ENCODE measurements around the gene CCDC180.

Gene CCDC180

DNA sequence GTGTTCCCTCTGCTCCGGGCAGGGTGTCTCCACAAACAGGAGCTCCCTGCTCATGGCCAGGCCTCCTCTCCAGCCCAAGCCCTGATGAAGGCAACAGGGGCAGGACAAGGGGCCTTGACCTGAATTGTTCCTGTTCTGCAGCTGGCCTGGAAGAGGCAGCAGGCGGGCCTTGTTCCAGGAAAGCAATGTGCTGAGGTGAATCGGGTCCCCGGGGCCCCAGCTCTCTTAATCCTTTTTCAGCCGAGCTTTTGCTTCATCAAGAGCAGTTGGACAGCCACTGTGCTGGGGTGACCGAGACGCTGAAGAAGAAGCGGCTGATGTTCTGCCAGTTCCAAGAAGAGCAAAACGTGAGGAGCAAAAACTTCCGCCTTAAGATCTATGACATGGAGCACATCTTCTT lies 41.4 kb downstream of the CCDC180 start:
- no peak overlapping the region for H3K4me3 ChIP-seq (ENCODE audit: control insufficient read depth, low read depth, low read length)
- TF ChIP-seq, protein P1, sequence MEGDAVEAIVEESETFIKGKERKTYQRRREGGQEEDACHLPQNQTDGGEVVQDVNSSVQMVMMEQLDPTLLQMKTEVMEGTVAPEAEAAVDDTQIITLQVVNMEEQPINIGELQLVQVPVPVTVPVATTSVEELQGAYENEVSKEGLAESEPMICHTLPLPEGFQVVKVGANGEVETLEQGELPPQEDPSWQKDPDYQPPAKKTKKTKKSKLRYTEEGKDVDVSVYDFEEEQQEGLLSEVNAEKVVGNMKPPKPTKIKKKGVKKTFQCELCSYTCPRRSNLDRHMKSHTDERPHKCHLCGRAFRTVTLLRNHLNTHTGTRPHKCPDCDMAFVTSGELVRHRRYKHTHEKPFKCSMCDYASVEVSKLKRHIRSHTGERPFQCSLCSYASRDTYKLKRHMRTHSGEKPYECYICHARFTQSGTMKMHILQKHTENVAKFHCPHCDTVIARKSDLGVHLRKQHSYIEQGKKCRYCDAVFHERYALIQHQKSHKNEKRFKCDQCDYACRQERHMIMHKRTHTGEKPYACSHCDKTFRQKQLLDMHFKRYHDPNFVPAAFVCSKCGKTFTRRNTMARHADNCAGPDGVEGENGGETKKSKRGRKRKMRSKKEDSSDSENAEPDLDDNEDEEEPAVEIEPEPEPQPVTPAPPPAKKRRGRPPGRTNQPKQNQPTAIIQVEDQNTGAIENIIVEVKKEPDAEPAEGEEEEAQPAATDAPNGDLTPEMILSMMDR (conservative IDR thresholded peaks at IDR 0.05; ENCODE audit: control insufficient read depth, insufficient read depth, low read depth, low read length), result no peak
- DNase-seq (ENCODE audit: low read depth), result no peak

DNA sequence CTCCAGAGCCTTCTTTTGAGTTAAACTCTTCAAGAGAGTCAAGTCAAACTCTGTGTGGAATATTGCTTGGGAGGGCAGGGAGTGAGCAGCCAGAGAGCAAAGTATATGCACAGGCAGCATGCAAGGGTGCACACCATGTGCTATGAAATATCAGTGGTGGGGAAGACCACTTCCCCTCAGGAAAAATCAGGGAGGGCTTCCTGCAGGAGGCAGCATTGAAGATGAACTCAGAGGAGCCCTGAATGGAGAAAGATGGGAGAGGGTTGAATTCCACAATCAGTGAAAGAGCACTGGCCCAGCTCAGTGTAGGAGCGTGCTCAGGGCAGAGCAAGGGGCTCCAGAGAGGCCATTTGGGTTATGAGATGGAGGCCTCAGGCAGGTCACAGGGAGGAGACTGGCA lies 41.9 kb downstream of the CCDC180 start:
- DNase-seq (ENCODE audit: low read depth), result no peak
- TF ChIP-seq, protein P1 (conservative IDR thresholded peaks at IDR 0.05; ENCODE audit: control insufficient read depth, insufficient read depth, low read depth, low read length), result no peak

DNA sequence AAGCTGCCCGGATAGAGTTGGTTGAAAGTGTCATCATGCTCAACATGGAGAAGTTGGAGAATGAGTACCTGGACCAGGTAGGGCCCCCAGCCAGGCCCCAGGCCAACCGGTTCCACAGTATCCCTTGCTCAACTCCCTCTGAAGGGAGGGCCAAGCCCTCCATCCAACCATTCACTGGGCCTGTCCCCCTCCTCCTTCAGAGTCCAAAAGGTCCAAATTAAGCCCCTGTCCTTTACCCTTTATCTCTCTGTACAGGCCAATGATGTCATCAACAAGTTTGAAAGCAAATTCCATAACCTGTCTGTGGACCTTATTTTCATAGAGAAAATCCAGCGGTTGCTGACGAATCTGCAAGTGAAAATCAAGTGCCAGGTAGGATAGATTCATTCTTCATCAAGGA lies 47.2 kb downstream of the CCDC180 start:
- DNase-seq (ENCODE audit: low read depth), result no peak
- H3K4me3 ChIP-seq (ENCODE audit: control insufficient read depth, low read depth, low read length), result no peak overlapping the region
- TF ChIP-seq, protein P1 (conservative IDR thresholded peaks at IDR 0.05; ENCODE audit: control insufficient read depth, insufficient read depth, low read depth, low read length), result no peak

More for the DNA sequence above, 41.9 kb downstream of the CCDC180 start:
- H3K4me3 ChIP-seq (ENCODE audit: control insufficient read depth, low read depth, low read length), result no peak overlapping the region

DNA sequence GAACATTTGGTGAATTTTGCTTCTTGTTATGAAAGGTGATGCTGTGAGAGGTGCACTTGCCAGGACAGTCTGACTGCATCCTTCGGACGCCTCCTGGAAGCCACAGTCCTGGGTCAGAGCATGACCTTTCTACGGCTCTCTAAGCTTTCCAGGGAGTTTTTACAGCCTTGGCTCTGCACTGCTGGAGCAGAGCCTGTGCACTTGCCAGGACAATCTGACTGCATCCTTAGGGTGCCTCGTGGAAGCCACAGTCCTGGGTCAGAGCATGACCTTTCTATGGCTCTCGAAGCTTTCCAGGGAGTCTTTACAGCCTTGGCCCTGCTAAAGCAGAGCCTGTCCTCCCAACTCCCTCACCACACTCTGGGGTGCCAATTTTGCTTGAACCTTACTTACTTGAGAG lies 49.6 kb downstream of the CCDC180 start:
- no peak overlapping the region for H3K4me3 ChIP-seq (ENCODE audit: control insufficient read depth, low read depth, low read length)
- TF ChIP-seq, protein P1 (conservative IDR thresholded peaks at IDR 0.05; ENCODE audit: control insufficient read depth, insufficient read depth, low read depth, low read length), result no peak
- DNase-seq (ENCODE audit: low read depth), result no peak
